AG04450 (cell line): ENCODE results near the gene FN1. TPM values are rescaled to one million over a fixed set of nuclear protein-coding genes. Genes with fewer than 3 reads are reported as not detected.
A peak's percentile ranks its signal among the peaks of the same experiment; 100 is the strongest.

Experiments used
- CTCF ChIA-PET: fragments of 300-600, 350-600 bp; formaldehyde crosslinking; extraction: SDS; loops from one replicate; lab custom pipeline; 2022; ENCODE audit warnings: antibody characterized with exemption, inconsistent platforms; lab: Charles Lee
- POLR2A ChIA-PET: fragments of 350-600 bp; formaldehyde crosslinking; extraction: SDS; loops from one replicate; lab custom pipeline; 2021; ENCODE audit warnings: antibody characterized with exemption, inconsistent platforms; lab: Yijun Ruan, JAX
- DNase-seq: peaks from one replicate; pipeline ENCODE4 v3.0.0-alpha.2; 2011; ENCODE audit warnings: low read depth, low spot score
- H3K27ac ChIP-seq: one replicate; pipeline ENCODE4 v1.5.1; 2012; ENCODE audit warnings: low read depth, low read length, control low read depth
- H3K27me3 ChIP-seq: one replicate; pipeline ENCODE4 v1.6.0; 2012; ENCODE audit warnings: low read length; ENCODE audit not compliant: control insufficient read depth, insufficient read depth
- H3K4me3 ChIP-seq: 2 replicates; pipeline ENCODE4 v1.5.1; 2011; ENCODE audit warnings: mild to moderate bottlenecking, low read depth, low read length, control low read depth
- H3K9me3 ChIP-seq: 2 replicates; pipeline ENCODE4 v1.5.1; 2012; ENCODE audit warnings: low read length; ENCODE audit not compliant: control insufficient read depth, insufficient read depth
- polyA plus RNA-seq: library from polyadenylated mRNA; depleted of rRNA; stranded (reverse); fragments of >200 nt; gene quantifications from 2 replicates; pipeline ENCODE4 v1.2.3, GENCODE V29; 2011
- TF ChIP-seq, protein P1 (sequence below): IDR thresholded peaks from 2 replicates; pipeline ENCODE4 v1.5.1; 2011; ENCODE audit warnings: low read depth, low read length, control low read depth, inconsistent platforms

FN1 gene
- polyA plus RNA-seq, 1 experiment, result 6,646 TPM

DNA sequence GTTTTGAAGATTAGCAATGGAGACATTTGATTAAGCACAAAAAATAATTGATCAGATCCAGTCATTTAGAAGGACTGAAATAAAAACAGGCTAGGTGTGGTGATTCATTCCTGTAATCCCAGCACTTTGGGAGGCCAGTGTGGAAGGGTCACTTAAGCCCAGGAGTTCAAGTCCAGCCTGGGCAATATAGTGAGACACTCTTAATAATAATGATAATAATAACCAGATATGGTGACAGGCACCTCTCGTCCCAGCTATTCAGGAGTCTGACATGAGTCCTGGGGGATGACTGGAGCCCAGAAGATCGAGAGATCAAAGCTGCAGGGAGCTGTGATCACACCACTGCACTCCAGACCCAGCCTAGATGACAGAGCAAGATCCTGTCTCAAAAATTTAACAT is 3.5 kb upstream of the FN1 start:
- ChIA-PET CTCF (interaction anchor here (0.6 to 0.7 kb wide), 2 partner anchors 48 to 369 kb away, joined by 4 to 9 read pairs; no protein-coding TSS in a partner anchor), POLR2A (no interaction called here)
- no peak overlapping the region for H3K4me3 ChIP-seq
- no peaks in the 10 kb centered on the region for H3K27me3 ChIP-seq
- no peak overlapping the region for H3K27ac ChIP-seq
- TF ChIP-seq, protein P1, sequence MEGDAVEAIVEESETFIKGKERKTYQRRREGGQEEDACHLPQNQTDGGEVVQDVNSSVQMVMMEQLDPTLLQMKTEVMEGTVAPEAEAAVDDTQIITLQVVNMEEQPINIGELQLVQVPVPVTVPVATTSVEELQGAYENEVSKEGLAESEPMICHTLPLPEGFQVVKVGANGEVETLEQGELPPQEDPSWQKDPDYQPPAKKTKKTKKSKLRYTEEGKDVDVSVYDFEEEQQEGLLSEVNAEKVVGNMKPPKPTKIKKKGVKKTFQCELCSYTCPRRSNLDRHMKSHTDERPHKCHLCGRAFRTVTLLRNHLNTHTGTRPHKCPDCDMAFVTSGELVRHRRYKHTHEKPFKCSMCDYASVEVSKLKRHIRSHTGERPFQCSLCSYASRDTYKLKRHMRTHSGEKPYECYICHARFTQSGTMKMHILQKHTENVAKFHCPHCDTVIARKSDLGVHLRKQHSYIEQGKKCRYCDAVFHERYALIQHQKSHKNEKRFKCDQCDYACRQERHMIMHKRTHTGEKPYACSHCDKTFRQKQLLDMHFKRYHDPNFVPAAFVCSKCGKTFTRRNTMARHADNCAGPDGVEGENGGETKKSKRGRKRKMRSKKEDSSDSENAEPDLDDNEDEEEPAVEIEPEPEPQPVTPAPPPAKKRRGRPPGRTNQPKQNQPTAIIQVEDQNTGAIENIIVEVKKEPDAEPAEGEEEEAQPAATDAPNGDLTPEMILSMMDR, result no peak
- H3K9me3 ChIP-seq, result no peaks in the 10 kb centered on the region; the same call in 1 of the 2 replicates
- no peak for DNase-seq

DNA sequence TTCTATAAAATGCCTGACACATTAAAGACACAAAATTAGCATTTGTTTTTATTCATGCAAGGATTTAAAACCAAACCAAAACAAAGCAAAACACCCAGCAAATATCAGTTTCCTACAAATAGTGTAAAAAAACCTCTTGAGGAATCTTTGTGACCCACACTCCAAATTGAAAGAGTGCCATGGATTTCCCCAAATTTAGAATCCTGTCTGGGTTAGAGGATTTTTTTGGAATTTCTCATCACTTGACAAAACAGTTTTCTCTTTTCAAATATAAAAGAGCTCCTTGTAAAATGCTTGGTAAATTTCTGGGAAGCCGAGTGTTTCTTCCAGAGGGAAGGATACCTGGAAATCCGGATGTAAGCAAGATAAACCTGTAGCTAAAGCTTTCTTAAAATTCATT is 1.7 kb upstream of the FN1 start:
- ChIA-PET POLR2A (interaction anchor here (1.5 to 1.8 kb wide), 2 partner anchors 255 to 263 kb away, joined by 6 to 11 read pairs; no protein-coding TSS in a partner anchor), CTCF (interaction anchor here (0.7 to 2.3 kb wide), 4 partner anchors 15 to 483 kb away, joined by 3 to 15 read pairs (median 9); no protein-coding TSS in a partner anchor)
- H3K27ac ChIP-seq, result peak overlapping the region; percentile 34
- TF ChIP-seq, protein P1, result no peak
- peak overlapping the region; percentile 67; the same call in 1 of the 2 replicates for H3K4me3 ChIP-seq
- no peak for DNase-seq
- H3K27me3 ChIP-seq, result no peaks in the 10 kb centered on the region
- H3K9me3 ChIP-seq, result no peaks in the 10 kb centered on the region; the same call in 1 of the 2 replicates

DNA sequence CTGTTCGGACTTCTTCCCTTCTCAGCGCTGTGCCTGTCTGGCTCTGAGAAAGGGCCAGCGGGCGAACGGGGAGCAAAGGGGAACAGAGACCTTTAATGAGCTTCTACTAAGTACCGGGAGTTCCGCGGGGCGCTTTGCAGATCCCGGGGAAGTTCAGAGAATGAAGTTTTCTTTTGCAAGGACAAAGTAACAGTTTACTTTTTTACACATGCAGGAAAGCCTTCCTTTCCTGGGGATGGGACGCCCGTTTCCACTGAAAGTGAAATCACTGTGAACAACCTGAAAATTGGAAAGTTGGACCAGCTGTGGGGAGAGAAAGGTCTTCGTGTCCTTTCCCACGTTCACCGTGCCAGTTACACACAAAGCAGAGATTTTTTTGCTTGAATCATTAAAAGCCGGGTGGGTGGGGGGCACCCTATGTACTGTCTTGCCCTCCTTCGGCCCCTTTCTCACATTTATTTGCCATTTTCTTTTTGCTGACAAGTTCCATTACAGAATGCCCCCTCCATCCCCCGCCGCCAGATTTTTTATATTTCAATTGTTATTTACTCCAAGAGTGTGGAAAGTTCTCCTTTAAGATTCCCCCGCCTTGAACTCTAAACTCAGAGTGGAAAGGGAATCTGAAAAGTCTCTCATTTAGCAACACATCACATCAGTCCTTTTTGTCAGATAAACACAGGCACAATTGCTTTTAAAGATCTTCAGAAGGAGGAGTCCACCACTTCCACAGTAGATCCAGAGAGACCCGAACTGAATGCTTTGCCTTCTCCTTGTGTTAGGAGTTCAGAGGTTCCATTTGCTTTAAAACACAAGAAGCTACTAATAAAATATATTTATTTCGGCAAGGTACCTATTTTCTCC is 1.1 kb upstream of the FN1 start:
- Histone ChIP-seq H3K27ac (peak overlapping the region; percentile 99), H3K9me3 (no peaks in the 10 kb centered on the region; the same call in 1 of the 2 replicates), H3K4me3 (peak overlapping the region; percentile 67), H3K27me3 (no peaks in the 10 kb centered on the region)
- TF ChIP-seq, protein P1, result 0 out of 2 replicates have a peak, but pooled peaks have one; percentile 5
- DNase-seq, result no peak
- ChIA-PET POLR2A (interaction anchor here (0.6 to 1.8 kb wide), 11 partner anchors 24 to 347 kb away, joined by 3 to 11 read pairs (median 4); no protein-coding TSS in a partner anchor), CTCF (interaction anchor here (1.2 to 2.3 kb wide), 3 partner anchors 16 to 484 kb away, joined by 7 to 15 read pairs (median 11); no protein-coding TSS in a partner anchor)

DNA sequence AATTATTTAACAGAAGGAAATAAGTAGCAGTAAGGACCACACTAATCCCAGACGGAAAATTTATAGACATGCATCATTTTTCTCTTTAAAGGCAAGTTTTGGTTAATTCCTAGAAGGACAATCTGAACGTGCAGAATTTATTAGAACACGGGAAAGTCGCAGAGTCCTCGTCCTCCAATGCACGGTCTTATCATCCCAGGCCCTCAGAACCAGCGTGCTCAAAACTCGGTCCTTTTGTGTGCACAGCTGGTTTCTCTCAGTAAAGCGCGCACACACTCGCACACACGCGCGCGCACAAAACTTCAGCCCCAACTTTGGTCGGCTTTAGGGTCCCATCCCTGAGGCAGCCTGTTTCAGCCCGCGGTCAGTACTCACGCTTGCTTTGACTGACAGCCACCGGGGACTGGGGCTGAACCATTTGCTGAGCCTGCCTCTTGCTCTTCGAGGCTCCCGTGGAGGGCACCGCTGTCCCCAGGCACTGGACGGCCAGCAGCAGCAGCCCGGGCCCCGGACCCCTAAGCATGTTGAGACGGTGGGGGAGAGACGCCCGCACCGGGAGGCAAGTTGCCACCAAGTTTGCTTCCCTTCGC is 493 bp downstream of the FN1 start:
- DNase-seq, result no peak
- Histone ChIP-seq H3K27ac (peak overlapping the region; percentile 87), H3K4me3 (peak overlapping the region; percentile 89), H3K9me3 (no peaks in the 10 kb centered on the region; the same call in 1 of the 2 replicates), H3K27me3 (no peaks in the 10 kb centered on the region)
- ChIA-PET POLR2A (interaction anchor here (1.0 to 1.3 kb wide), 2 partner anchors 25 to 189 kb away, joined by 4 to 5 read pairs; no protein-coding TSS in a partner anchor), CTCF (no interaction called here)
- TF ChIP-seq, protein P1, result no peak
